Mesenchymal stem cell (in vitro differentiated cells and primary cell): ENCODE results near the gene TEAD1.

ENCODE experiments used
- DNase-seq: peaks from one replicate; pipeline ENCODE4 v3.0.0-alpha.2; 2013
- H2AFZ ChIP-seq: one replicate; pipeline ENCODE4 v1.6.1; 2013; ENCODE audit warnings: low read depth, mild to moderate bottlenecking, control low read depth, inconsistent platforms, low read length, moderate library complexity
- H2AK5ac ChIP-seq: 2 replicates; pipeline ENCODE4 v1.6.1; 2013; ENCODE audit warnings: low read length, moderate library complexity, mild to moderate bottlenecking, inconsistent platforms; ENCODE audit not compliant: severe bottlenecking
- H2BK120ac ChIP-seq: one replicate; pipeline ENCODE4 v1.6.1; 2013; ENCODE audit warnings: low read depth, mild to moderate bottlenecking, inconsistent platforms, low read length, moderate library complexity
- H2BK12ac ChIP-seq, 2 experiments: one replicate each; pipeline ENCODE4 v1.6.1; 2013; ENCODE audit warnings: inconsistent platforms in 2 of 2, low read length in 2 of 2, mild to moderate bottlenecking in 2 of 2, moderate library complexity in 2 of 2, control low read depth in 1 of 2
- H2BK15ac ChIP-seq: one replicate; pipeline ENCODE4 v1.6.1; 2013; ENCODE audit warnings: mild to moderate bottlenecking, low read depth, inconsistent platforms; ENCODE audit not compliant: poor library complexity, severe bottlenecking
- H2BK5ac ChIP-seq: 2 replicates; pipeline ENCODE4 v1.6.1; 2013; ENCODE audit warnings: low read depth, mild to moderate bottlenecking, low read length, control low read depth, inconsistent platforms; ENCODE audit not compliant: poor library complexity, severe bottlenecking
- H3K14ac ChIP-seq, 2 experiments: one replicate each; pipeline ENCODE4 v1.6.1; 2013; ENCODE audit warnings: inconsistent platforms in 2 of 2, low read length in 2 of 2, control low read depth in 1 of 2, mild to moderate bottlenecking in 1 of 2, moderate library complexity in 1 of 2
- H3K18ac ChIP-seq, 2 experiments: one replicate each; pipeline ENCODE4 v1.6.1; 2013; ENCODE audit warnings: inconsistent platforms in 2 of 2, low read length in 2 of 2, control low read depth in 1 of 2, low read depth in 1 of 2, mild to moderate bottlenecking in 1 of 2
- H3K23ac ChIP-seq, 2 experiments: one replicate each; pipeline ENCODE4 v1.6.1; 2013; ENCODE audit warnings: inconsistent platforms in 2 of 2, low read length in 2 of 2, mild to moderate bottlenecking in 2 of 2, moderate library complexity in 2 of 2, control low read depth in 1 of 2
- H3K27ac ChIP-seq: 2 replicates; pipeline ENCODE4 v1.5.1; 2013; ENCODE audit warnings: mild to moderate bottlenecking, moderate library complexity, low read length, control low read depth, inconsistent platforms; ENCODE audit not compliant: poor library complexity, severe bottlenecking
- H3K27me3 ChIP-seq, 2 experiments: 2 replicates each; pipeline versions ENCODE4 v1.6.1 to v1.7.0; 2013; ENCODE audit warnings: low read length in 2 of 2, mild to moderate bottlenecking in 2 of 2, moderate library complexity in 2 of 2, control low read depth in 1 of 2, inconsistent platforms in 1 of 2; ENCODE audit not compliant: control insufficient read depth in 1 of 2, insufficient read depth in 1 of 2
- H3K36me3 ChIP-seq, 2 experiments: 2 replicates each; pipeline versions ENCODE4 v1.6.1 to v1.7.0; 2013; ENCODE audit warnings: low read length in 2 of 2, control low read depth in 1 of 2, inconsistent platforms in 1 of 2, low read depth in 1 of 2, mild to moderate bottlenecking in 1 of 2; ENCODE audit not compliant: insufficient read depth in 2 of 2, control insufficient read depth in 1 of 2
- H3K4ac ChIP-seq, 2 experiments: one replicate each; pipeline ENCODE4 v1.6.1; 2013; ENCODE audit warnings: inconsistent platforms in 2 of 2, low read length in 2 of 2, mild to moderate bottlenecking in 2 of 2, moderate library complexity in 2 of 2, control low read depth in 1 of 2, low read depth in 1 of 2
- H3K4me1 ChIP-seq: 2 replicates; pipeline ENCODE4 v1.6.1; 2013; ENCODE audit warnings: low read depth, low read length, control low read depth; ENCODE audit not compliant: control insufficient read depth, insufficient read depth
- H3K4me2 ChIP-seq: 2 replicates; pipeline ENCODE4 v1.6.1; 2013; ENCODE audit warnings: low read length, mild to moderate bottlenecking, inconsistent platforms; ENCODE audit not compliant: poor library complexity, severe bottlenecking
- H3K4me3 ChIP-seq, 2 experiments: 2 replicates each; pipeline versions ENCODE4 v1.5.1 to v1.7.0; 2013; ENCODE audit warnings: low read length in 2 of 2, mild to moderate bottlenecking in 2 of 2, control low read depth in 1 of 2, low read depth in 1 of 2; ENCODE audit not compliant: insufficient read depth in 1 of 2
- H3K79me1 ChIP-seq: replicated peaks from 2 replicates; pipeline ENCODE4 v1.6.1; 2013; ENCODE audit warnings: mild to moderate bottlenecking, control low read depth, low read length, inconsistent platforms; ENCODE audit not compliant: poor library complexity, severe bottlenecking
- H3K9ac ChIP-seq: 2 replicates; pipeline ENCODE4 v1.7.0; 2013; ENCODE audit warnings: mild to moderate bottlenecking, low read length, moderate library complexity
- H3K9me3 ChIP-seq: 2 replicates; pipeline ENCODE4 v1.7.0; 2013; ENCODE audit warnings: mild to moderate bottlenecking, low read length; ENCODE audit not compliant: control insufficient read depth
- H4K8ac ChIP-seq: one replicate; pipeline ENCODE4 v1.6.1; 2013; ENCODE audit warnings: inconsistent platforms, mild to moderate bottlenecking, low read length, moderate library complexity
- H4K91ac ChIP-seq: one replicate; pipeline ENCODE4 v1.6.1; 2013; ENCODE audit warnings: mild to moderate bottlenecking, low read length, inconsistent platforms
- WGBS: methylation state at CpG from one replicate; pipeline ENCODE4 v1.1.7; 2013; ENCODE audit warnings: mixed read lengths; 5-methylcytosine and 5-hydroxymethylcytosine counted together

The TEAD1 gene

DNA sequence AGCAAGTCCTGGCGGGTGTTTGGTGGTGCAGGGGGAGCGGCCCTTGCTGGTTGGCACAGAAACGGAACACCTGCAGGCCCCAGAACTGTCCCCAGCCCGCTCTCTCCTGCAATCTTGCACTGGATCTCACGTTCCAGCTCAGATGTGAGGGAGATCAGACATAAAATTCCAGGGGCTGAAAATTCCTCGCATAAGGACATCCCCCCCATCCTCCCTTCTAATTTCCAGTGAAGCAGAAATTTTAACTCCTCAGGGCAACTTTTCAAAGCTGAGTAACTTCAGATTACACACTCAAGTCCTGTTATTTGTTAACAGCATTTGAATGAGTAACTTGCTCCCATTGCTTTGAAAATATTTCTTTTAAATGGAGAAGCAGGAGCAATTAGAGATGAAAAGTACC is 294.6 kb downstream of the TEAD1 start:
- H2AK5ac ChIP-seq = no peak overlapping the region
- no peak overlapping the region for H2BK15ac ChIP-seq
- H2AFZ ChIP-seq = no peak overlapping the region
- no peaks in the 10 kb centered on the region for H3K36me3 ChIP-seq
- no peak overlapping the region for H4K8ac ChIP-seq
- H3K9me3 ChIP-seq = no peaks in the 10 kb centered on the region
- no peak overlapping the region for H3K18ac ChIP-seq
- H3K27me3 ChIP-seq = peaks cover 0 to 39% of the 10 kb centered on the region in 2 experiments
- H3K79me1 ChIP-seq = no peaks in the 10 kb centered on the region
- H3K27ac ChIP-seq = peak overlapping the region; percentile 79
- no peak overlapping the region for H3K4me2 ChIP-seq
- H3K9ac ChIP-seq = no peak overlapping the region
- H4K91ac ChIP-seq = no peak overlapping the region
- H3K14ac ChIP-seq = no peak overlapping the region
- H2BK12ac ChIP-seq = no peak overlapping the region
- 87% methylated on average over 6 of the region's 6 CpGs for WGBS
- H2BK5ac ChIP-seq = no peak overlapping the region
- DNase-seq = no peak
- H3K4me3 ChIP-seq = no peak overlapping the region
- H3K23ac ChIP-seq = no peak overlapping the region
- peaks cover 11% of the 10 kb centered on the region for H3K4me1 ChIP-seq
- H3K4ac ChIP-seq = no peak overlapping the region
- H2BK120ac ChIP-seq = no peak overlapping the region

- Histone ChIP-seq H3K23ac (no peak overlapping the region), H4K91ac (no peak overlapping the region), H2BK120ac (no peak overlapping the region), H2BK5ac (no peak overlapping the region), H3K18ac (no peak overlapping the region), H4K8ac (no peak overlapping the region), H3K9me3 (peaks cover 4% of the 10 kb centered on the region), H3K4me1 (peaks cover 6% of the 10 kb centered on the region), H3K27me3 (peaks cover 0 to 38% of the 10 kb centered on the region in 2 experiments), H3K36me3 (no peaks in the 10 kb centered on the region), H3K27ac (no peak overlapping the region), H3K14ac (no peak overlapping the region), H2AFZ (no peak overlapping the region), H3K9ac (no peak overlapping the region), H3K4ac (no peak overlapping the region), H2BK12ac (no peak overlapping the region), H3K4me2 (no peak overlapping the region), H2BK15ac (no peak overlapping the region), H3K4me3 (no peak overlapping the region), H3K79me1 (no peaks in the 10 kb centered on the region), H2AK5ac (no peak overlapping the region)
- no peak for DNase-seq
- WGBS = no CpG with 5 or more reads among the region's 1 CpG
Measured at GRCh38 chr11:12971955-12972354, 297.7 kb downstream of the TEAD1 start.

DNA sequence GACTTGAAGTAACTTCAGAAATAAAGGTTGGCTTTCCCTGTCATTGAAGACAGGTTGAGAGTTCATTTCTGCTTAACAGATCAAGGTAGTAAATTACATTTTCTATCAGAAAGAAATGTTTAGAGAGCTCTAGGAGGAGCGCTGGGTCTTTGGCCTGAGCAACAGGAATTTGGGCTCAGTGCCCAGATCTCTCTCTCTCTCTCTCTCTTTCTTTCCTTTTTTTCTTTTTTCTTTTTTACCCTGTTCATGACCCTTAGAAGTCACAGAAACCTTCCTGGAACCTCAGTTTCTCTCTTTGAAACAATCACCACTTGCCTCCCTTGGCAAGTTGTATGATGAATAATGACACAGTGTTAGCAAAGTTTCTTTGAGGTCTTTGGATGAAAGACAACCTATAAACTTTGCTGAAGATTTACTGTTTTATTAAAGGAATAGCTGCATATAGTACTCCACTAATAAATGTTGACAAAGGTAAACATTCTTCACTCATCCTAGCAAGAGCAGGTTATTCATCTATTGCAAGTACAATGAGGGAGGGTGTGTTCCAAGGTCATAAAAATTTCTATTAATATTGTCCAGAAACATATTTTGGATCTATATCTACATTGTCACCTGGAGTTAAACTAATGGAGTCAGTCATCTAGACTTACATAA is 299.4 kb downstream of the TEAD1 start:
- Histone ChIP-seq H4K8ac (no peak overlapping the region), H3K18ac (no peak overlapping the region), H3K9ac (no peak overlapping the region), H2BK15ac (no peak overlapping the region), H2BK5ac (no peak overlapping the region), H2BK12ac (no peak overlapping the region), H2AFZ (no peak overlapping the region), H2BK120ac (no peak overlapping the region), H4K91ac (no peak overlapping the region), H3K4me2 (no peak overlapping the region), H3K14ac (no peak overlapping the region), H3K36me3 (no peaks in the 10 kb centered on the region), H3K23ac (no peak overlapping the region), H3K9me3 (peaks cover 4% of the 10 kb centered on the region), H3K79me1 (no peaks in the 10 kb centered on the region), H3K4me1 (peaks cover 3% of the 10 kb centered on the region), H3K27ac (no peak overlapping the region), H3K4ac (no peak overlapping the region), H3K27me3 (peaks cover 0 to 29% of the 10 kb centered on the region in 2 experiments), H2AK5ac (no peak overlapping the region), H3K4me3 (no peak overlapping the region)
- 95% methylated on average over 1 of the region's 1 CpG for WGBS
- no peak for DNase-seq

GRCh38 chr11:12975195-12975594 is 301.0 kb downstream of the TEAD1 start:
- H3K27me3 ChIP-seq = peaks cover 0 to 35% of the 10 kb centered on the region in 2 experiments
- no peak overlapping the region for H3K14ac ChIP-seq
- H3K79me1 ChIP-seq = no peaks in the 10 kb centered on the region
- H2AFZ ChIP-seq = no peak overlapping the region
- no peak for DNase-seq
- H3K4ac ChIP-seq = no peak overlapping the region
- H2AK5ac ChIP-seq = no peak overlapping the region
- H4K8ac ChIP-seq = no peak overlapping the region
- no peak overlapping the region for H3K9ac ChIP-seq
- no peaks in the 10 kb centered on the region for H3K4me1 ChIP-seq
- H3K4me3 ChIP-seq = no peak overlapping the region
- no peak overlapping the region for H2BK12ac ChIP-seq
- H2BK5ac ChIP-seq = no peak overlapping the region
- no peak overlapping the region for H4K91ac ChIP-seq
- 84% methylated on average over 2 of the region's 2 CpGs for WGBS
- no peak overlapping the region for H3K18ac ChIP-seq
- H2BK15ac ChIP-seq = no peak overlapping the region
- H3K23ac ChIP-seq = no peak overlapping the region
- H3K27ac ChIP-seq = no peak overlapping the region
- H2BK120ac ChIP-seq = no peak overlapping the region
- peaks cover 4% of the 10 kb centered on the region for H3K9me3 ChIP-seq
- H3K4me2 ChIP-seq = no peak overlapping the region
- no peaks in the 10 kb centered on the region for H3K36me3 ChIP-seq
